ENCODE measurements around the gene MYO3B. TPM values are rescaled to one million over a fixed set of nuclear protein-coding genes. Genes with fewer than 3 reads are reported as not detected.

Gene MYO3B
- total RNA-seq, 1 donor from 2014 or later = not detected

GRCh38 chr2:170502361-170503130 is 324.6 kb downstream of the MYO3B start:
- Mint-ChIP-seq H3K4me3 (ENCODE audit: low read depth) (no peak overlapping the region), H3K27me3 (peaks cover 30% of the 10 kb centered on the region), H3K9me3 (ENCODE audit: low read depth) (no peaks in the 10 kb centered on the region), H3K27ac (no peak overlapping the region), H3K4me1 (ENCODE audit: low read depth) (peaks cover 25% of the 10 kb centered on the region), H3K36me3 (ENCODE audit: insufficient read depth) (no peaks in the 10 kb centered on the region)
- no peak for TF ChIP-seq CTCF (IDR thresholded peaks at IDR 0.05; ENCODE audit: unreplicated experiment)
- no peak for DNase-seq (ENCODE audit: low spot score, unreplicated experiment)

GRCh38 chr2:170503563-170503962 is 325.6 kb downstream of the MYO3B start:
- Mint-ChIP-seq H3K36me3 (ENCODE audit: insufficient read depth) (no peaks in the 10 kb centered on the region), H3K27ac (no peak overlapping the region), H3K4me1 (ENCODE audit: low read depth) (peaks cover 23% of the 10 kb centered on the region), H3K4me3 (ENCODE audit: low read depth) (no peak overlapping the region), H3K9me3 (ENCODE audit: low read depth) (no peaks in the 10 kb centered on the region), H3K27me3 (peaks cover 30% of the 10 kb centered on the region)
- no peak for TF ChIP-seq CTCF (IDR thresholded peaks at IDR 0.05; ENCODE audit: unreplicated experiment)
- DNase-seq (ENCODE audit: low spot score, unreplicated experiment) = no peak

GRCh38 chr2:170503971-170504809 is 326.2 kb downstream of the MYO3B start:
- Mint-ChIP-seq H3K27me3 (peaks cover 30% of the 10 kb centered on the region), H3K27ac (no peak overlapping the region), H3K4me3 (ENCODE audit: low read depth) (no peak overlapping the region), H3K36me3 (ENCODE audit: insufficient read depth) (no peaks in the 10 kb centered on the region), H3K4me1 (ENCODE audit: low read depth) (peaks cover 19% of the 10 kb centered on the region), H3K9me3 (ENCODE audit: low read depth) (no peaks in the 10 kb centered on the region)
- no peak for TF ChIP-seq CTCF (IDR thresholded peaks at IDR 0.05; ENCODE audit: unreplicated experiment)
- no peak for DNase-seq (ENCODE audit: low spot score, unreplicated experiment)

GRCh38 chr2:170504810-170505145 is 326.8 kb downstream of the MYO3B start:
- H3K4me1 Mint-ChIP-seq (ENCODE audit: low read depth) = peaks cover 19% of the 10 kb centered on the region
- no peak overlapping the region for H3K27ac Mint-ChIP-seq
- H3K27me3 Mint-ChIP-seq = peaks cover 30% of the 10 kb centered on the region
- H3K36me3 Mint-ChIP-seq (ENCODE audit: insufficient read depth) = no peaks in the 10 kb centered on the region
- no peak for TF ChIP-seq CTCF (IDR thresholded peaks at IDR 0.05; ENCODE audit: unreplicated experiment)
- DNase-seq (ENCODE audit: low spot score, unreplicated experiment) = no peak
- H3K4me3 Mint-ChIP-seq (ENCODE audit: low read depth) = no peak overlapping the region
- H3K9me3 Mint-ChIP-seq (ENCODE audit: low read depth) = no peaks in the 10 kb centered on the region

- peaks cover 14% of the 10 kb centered on the region for H3K4me1 Mint-ChIP-seq (ENCODE audit: low read depth)
- H3K27ac Mint-ChIP-seq = no peak overlapping the region
- H3K4me3 Mint-ChIP-seq (ENCODE audit: low read depth) = no peak overlapping the region
- DNase-seq (ENCODE audit: low spot score, unreplicated experiment) = no peak
- H3K9me3 Mint-ChIP-seq (ENCODE audit: low read depth) = no peaks in the 10 kb centered on the region
- H3K36me3 Mint-ChIP-seq (ENCODE audit: insufficient read depth) = no peaks in the 10 kb centered on the region
- TF ChIP-seq CTCF (IDR thresholded peaks at IDR 0.05; ENCODE audit: unreplicated experiment) = no peak
- H3K27me3 Mint-ChIP-seq = peaks cover 30% of the 10 kb centered on the region
Observed at GRCh38 chr2:170505631-170506275, 327.8 kb downstream of the MYO3B start.

Measured in progenitor cell of endocrine pancreas (in vitro differentiated cells).